KOPT-K1 (cell line): Measurements from ENCODE around the gene ANKRD9.
"Not testable (repeated sequence)": the region's sequence is repeated elsewhere in the genome, so short reads cannot be mapped to it uniquely, and the experiment has no call there.

Experiments
- H3K27ac ChIP-seq: fragments of 200-600 bp; sonication (generic); 2 replicates; pipeline ENCODE4 v1.5.1; 2016; ENCODE audit warnings: antibody characterized with exemption, mild to moderate bottlenecking, low read depth, low read length; ENCODE audit not compliant: poor library complexity, severe bottlenecking
- H3K36me3 ChIP-seq: fragments of 200-600 bp; sonication (generic); 2 replicates; pipeline ENCODE4 v1.5.1; 2017; ENCODE audit warnings: antibody characterized with exemption, mild to moderate bottlenecking, low read length, moderate library complexity; ENCODE audit not compliant: insufficient read depth
- H3K9me3 ChIP-seq: fragments of 200-600 bp; sonication (generic); 2 replicates; pipeline ENCODE4 v1.5.1; 2017; ENCODE audit warnings: antibody characterized with exemption, low read length, mild to moderate bottlenecking; ENCODE audit not compliant: insufficient read depth, poor library complexity, severe bottlenecking

ANKRD9 gene

GRCh38 chr14:102523569-102524450, 14.2 kb upstream of the ANKRD9 start:
- Histone ChIP-seq H3K27ac (no peak overlapping the region), H3K36me3 (no peaks in the 10 kb centered on the region), H3K9me3 (no peaks in the 10 kb centered on the region)

- H3K27ac ChIP-seq, result no peak overlapping the region
- H3K9me3 ChIP-seq, result no peaks in the 10 kb centered on the region
- H3K36me3 ChIP-seq, result no peaks in the 10 kb centered on the region
Measured at GRCh38 chr14:102523200-102523568, 13.6 kb upstream of the ANKRD9 start.

- H3K36me3 ChIP-seq, H3K9me3 ChIP-seq, H3K27ac ChIP-seq: not testable (repeated sequence)
Measured at GRCh38 chr14:102519709-102520108, 10.1 kb upstream of the ANKRD9 start.

- no peaks in the 10 kb centered on the region for H3K9me3 ChIP-seq
- no peaks in the 10 kb centered on the region for H3K36me3 ChIP-seq
- no peak overlapping the region for H3K27ac ChIP-seq
Measured at GRCh38 chr14:102518063-102518648, 8.6 kb upstream of the ANKRD9 start.

- Histone ChIP-seq H3K36me3 (no peaks in the 10 kb centered on the region), H3K27ac (no peak overlapping the region), H3K9me3 (no peaks in the 10 kb centered on the region)
Measured at GRCh38 chr14:102517392-102518062, 8.0 kb upstream of the ANKRD9 start.

- no peaks in the 10 kb centered on the region for H3K9me3 ChIP-seq
- no peak overlapping the region for H3K27ac ChIP-seq
- H3K36me3 ChIP-seq, result no peaks in the 10 kb centered on the region
Measured at GRCh38 chr14:102516531-102517391, 7.2 kb upstream of the ANKRD9 start.

- Histone ChIP-seq H3K27ac (no peak overlapping the region), H3K9me3 (no peaks in the 10 kb centered on the region), H3K36me3 (no peaks in the 10 kb centered on the region)
Measured at GRCh38 chr14:102514987-102515733, 5.6 kb upstream of the ANKRD9 start.

GRCh38 chr14:102513899-102514772, 4.6 kb upstream of the ANKRD9 start:
- Histone ChIP-seq H3K9me3 (no peaks in the 10 kb centered on the region), H3K27ac (no peak overlapping the region), H3K36me3 (no peaks in the 10 kb centered on the region)

GRCh38 chr14:102512793-102513300, 3.3 kb upstream of the ANKRD9 start:
- no peaks in the 10 kb centered on the region for H3K9me3 ChIP-seq
- no peaks in the 10 kb centered on the region for H3K36me3 ChIP-seq
- no peak overlapping the region for H3K27ac ChIP-seq

GRCh38 chr14:102511538-102511937, 2.0 kb upstream of the ANKRD9 start:
- H3K27ac ChIP-seq, result no peak overlapping the region
- H3K9me3 ChIP-seq, result no peaks in the 10 kb centered on the region
- H3K36me3 ChIP-seq, result no peaks in the 10 kb centered on the region

GRCh38 chr14:102510616-102511520, 1.3 kb upstream of the ANKRD9 start:
- Histone ChIP-seq H3K36me3 (no peaks in the 10 kb centered on the region), H3K9me3 (no peaks in the 10 kb centered on the region), H3K27ac (no peak overlapping the region)

- Histone ChIP-seq H3K27ac (no peak overlapping the region), H3K9me3 (no peaks in the 10 kb centered on the region), H3K36me3 (no peaks in the 10 kb centered on the region)
Measured at GRCh38 chr14:102508774-102509745, 516 bp downstream of the ANKRD9 start.
